Adrenal gland (tissue), 12 donors: ENCODE measurements around the gene NOX5. TPM values are rescaled to one million over a fixed set of nuclear protein-coding genes. Genes with fewer than 3 reads are reported as not detected.

Source experiments
- DNase-seq, 7 donors: peaks; one replicate each; pipeline ENCODE4 v3.0.0-alpha.2; 2019 to 2020
- H3K27ac ChIP-seq, 5 donors: fragments of 200-600 bp; sonication (generic) in 4 of 5; 1 replicate in 3 of 5; 2 replicates in 2 of 5; pipeline versions ENCODE4 v1.5.1 to v1.8.0; 2016 to 2020; ENCODE audit warnings: mild to moderate bottlenecking in 1 of 5
- H3K27me3 ChIP-seq: fragments of 200-600 bp; 2 replicates; pipeline ENCODE4 v1.8.0; 2021
- H3K36me3 ChIP-seq, 2 donors: fragments of 200-600 bp; replicated peaks in 1 of 2; 1 replicate in 1 of 2; 2 replicates in 1 of 2; pipeline versions ENCODE4 v1.5.1 to v1.8.0; 2018 to 2022
- H3K4me1 ChIP-seq, 2 donors: fragments of 200-600 bp; replicated peaks in 1 of 2; 1 replicate in 1 of 2; 2 replicates in 1 of 2; pipeline versions ENCODE4 v1.5.1 to v1.8.0; 2018 to 2021
- H3K4me3 ChIP-seq, 4 donors: fragments of 200-600 bp; sonication (generic) in 3 of 4; one replicate each; pipeline ENCODE4 v1.5.1; 2016 to 2018
- H3K9me3 ChIP-seq, 3 donors: fragments of 200-600 bp; sonication (generic) in 1 of 3; replicated peaks in 1 of 3; 1 replicate in 2 of 3; 2 replicates in 1 of 3; pipeline versions ENCODE4 v1.5.1 to v1.8.0; 2016 to 2021
- CTCF ChIP-seq, 6 experiments: fragments of 450-650 bp in 4 of 6; fragments of 200-600 bp in 2 of 6; sonication (generic) in 1 of 6; IDR thresholded peaks; 1 replicate in 5 of 6; 2 replicates in 1 of 6; pipeline versions ENCODE4 v1.5.1 to v1.8.0; 2016 to 2021; ENCODE audit warnings: antibody characterized with exemption in 6 of 6, mild to moderate bottlenecking in 2 of 6, moderate library complexity in 1 of 6
- POLR2A ChIP-seq, 2 donors: fragments of 450-650 bp; IDR thresholded peaks; one replicate each; pipeline ENCODE4 v1.6.1; 2017; ENCODE audit warnings: antibody characterized with exemption in 2 of 2, mild to moderate bottlenecking in 2 of 2, moderate library complexity in 1 of 2
- WGBS, 4 donors: extraction: QIAGEN DNeasy Blood & Tissue Kit in 2 of 4; methylation state at CpG; one replicate each; pipeline versions ENCODE4 v1.1.5 to v1.1.7; 2013 to 2017; 5-methylcytosine and 5-hydroxymethylcytosine counted together
- intact Hi-C, 2 donors: fragments of 100-400 bp; cut with DNase I; formaldehyde crosslinking; loops; one replicate each; pipeline versions ENCODE4 v1.14.1 to v1.15.0; 2022 to 2023
- polyA plus RNA-seq, 3 donors: library from polyadenylated mRNA; stranded (reverse); fragments of 200-250 nt in 2 of 3; fragments of 350-450 nt in 1 of 3; fragmentation: Illumina TruSeq in 1 of 3; extraction: RNeasy Lipid Tissue Mini Kit (QIAGEN cat#74804) in 1 of 3; gene quantifications; one replicate each; pipeline ENCODE4 v1.2.3, GENCODE V29; 2013 to 2014
- total RNA-seq, 9 donors: library from RNA; depleted of rRNA in 4 of 9; stranded (reverse); fragments of >200 nt in 4 of 9; fragments of 120-200 nt in 1 of 9; fragmentation: NEBNext Ultra II Directional in 1 of 9; extraction: Animal tissue kit (Norgen Biotek cat#: 25700) in 1 of 9; gene quantifications; one replicate each; pipeline versions ENCODE4 v1.1.0 to v1.2.4, GENCODE V29; 2013 to 2023
- donor health status: healthy with polysubstance abuse.
- donor health status: Bipolar disorder and iron deficiency.
- donor health status: DM: yes; HTN: yes; CAD: no.
- donor health status: DM: no; HTN: no; CAD: no.
- donor health status: DM: no; HTN: no; CAD: no.
- donor health status: DM: yes; HTN: yes; CAD: no.

The NOX5 gene
- total and polyA plus RNA-seq, 12 donors = 0.06 to 1.4 (median 0.63) TPM

GRCh38 chr15:68987676-68988075 lies 26.8 kb upstream of the NOX5 start:
- no peak for DNase-seq
- Histone ChIP-seq H3K4me1 (no peaks in the 10 kb centered on the region), H3K27me3 (no peaks in the 10 kb centered on the region), H3K27ac (no peak overlapping the region), H3K4me3 (no peak overlapping the region), H3K36me3 (no peaks in the 10 kb centered on the region), H3K9me3 (no peaks in the 10 kb centered on the region)
- WGBS, 4 donors = 29 to 91% (median 45%) methylated on average over 1 of the region's 1 CpG
- no peak for TF ChIP-seq CTCF (IDR thresholded peaks at IDR 0.05)
- TF ChIP-seq POLR2A (IDR thresholded peaks at IDR 0.05) = no peak
- intact Hi-C loops = no loop called here

DNA sequence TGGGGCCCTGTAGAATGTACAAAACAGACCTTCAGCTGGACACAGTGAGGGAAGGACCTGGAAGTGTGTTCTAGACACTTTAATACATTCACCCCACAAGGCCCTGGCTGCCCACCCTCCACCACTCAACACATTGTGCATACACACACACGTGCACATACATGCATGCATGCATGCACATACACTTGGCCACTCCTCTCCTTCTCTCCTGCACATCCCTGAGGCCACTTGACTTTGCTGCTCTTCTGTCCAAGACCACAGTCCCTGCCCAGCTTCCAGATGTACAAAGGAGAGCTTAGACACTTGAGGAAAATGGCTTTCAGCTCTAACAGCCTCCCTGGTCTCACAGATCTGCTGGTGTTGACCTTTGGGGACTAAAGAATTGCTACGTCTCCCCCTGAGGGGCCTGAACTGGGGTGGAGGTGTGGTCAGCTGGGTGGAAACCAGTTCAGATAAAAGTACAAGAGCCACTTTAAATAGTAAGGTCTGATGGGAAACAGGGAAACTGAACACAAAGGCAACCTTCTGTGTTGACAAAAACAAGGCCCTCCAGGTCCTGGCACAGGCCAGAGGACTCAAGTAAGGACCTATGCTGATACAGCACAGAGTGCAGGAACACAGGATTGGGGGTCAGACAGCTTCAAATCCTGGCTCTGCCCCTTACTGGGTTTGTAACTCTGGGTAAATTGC lies 24.8 kb upstream of the NOX5 start:
- Histone ChIP-seq H3K27ac (no peak overlapping the region), H3K9me3 (no peaks in the 10 kb centered on the region), H3K4me3 (no peak overlapping the region), H3K4me1 (no peaks in the 10 kb centered on the region), H3K27me3 (no peaks in the 10 kb centered on the region), H3K36me3 (no peaks in the 10 kb centered on the region)
- DNase-seq = no peak
- WGBS, 4 donors = 83 to 91% (median 90%) methylated on average over 2 of the region's 2 CpGs
- intact Hi-C loops = no loop called here
- no peak for TF ChIP-seq CTCF (IDR thresholded peaks at IDR 0.05)
- TF ChIP-seq POLR2A (IDR thresholded peaks at IDR 0.05) = no peak

DNA sequence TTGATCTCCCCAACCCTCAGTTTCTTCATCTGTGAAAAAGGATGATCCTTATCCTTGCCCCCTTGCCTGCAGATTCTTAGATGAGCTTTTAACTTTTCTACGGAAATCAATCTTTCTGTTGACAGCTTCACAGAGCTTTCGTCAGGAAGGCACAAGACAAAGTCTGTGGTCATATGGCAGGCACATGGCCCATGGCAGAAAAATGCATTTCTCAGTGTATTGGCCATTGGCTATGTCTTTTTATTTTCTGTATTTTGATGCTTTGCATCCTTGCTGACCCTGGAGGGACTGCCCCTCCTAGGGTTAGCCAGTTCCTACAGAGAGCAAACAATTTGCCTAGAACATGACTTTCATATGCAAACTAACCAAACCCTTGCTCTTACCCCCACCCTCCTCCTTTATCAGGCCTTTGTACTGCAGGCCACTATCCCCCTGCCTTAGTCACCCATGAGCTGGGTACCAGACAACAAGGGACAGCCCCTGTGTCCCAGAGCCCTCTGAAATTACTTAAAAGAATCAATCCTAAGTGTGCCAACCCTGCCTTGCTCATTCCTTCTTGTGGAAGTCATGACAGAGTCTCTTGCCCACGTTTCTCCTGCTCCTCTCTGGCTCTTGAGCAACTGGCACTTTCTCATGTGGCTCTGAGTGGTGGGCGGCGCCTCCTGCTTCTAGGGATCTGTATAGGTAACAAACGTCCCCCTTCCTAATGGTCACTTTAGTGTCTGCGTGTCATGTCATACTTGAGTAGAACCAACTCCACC lies 24.1 kb upstream of the NOX5 start:
- 79 to 87% (median 82%) methylated on average over 7 of the region's 7 CpGs for WGBS, 4 donors
- TF ChIP-seq POLR2A (IDR thresholded peaks at IDR 0.05) = no peak
- TF ChIP-seq CTCF (IDR thresholded peaks at IDR 0.05) = no peak
- no peaks in the 10 kb centered on the region for H3K9me3 ChIP-seq
- H3K4me3 ChIP-seq = no peak overlapping the region
- DNase-seq = no peak
- H3K27ac ChIP-seq = no peak overlapping the region
- H3K27me3 ChIP-seq = no peaks in the 10 kb centered on the region
- H3K4me1 ChIP-seq = no peaks in the 10 kb centered on the region
- no peaks in the 10 kb centered on the region for H3K36me3 ChIP-seq
- intact Hi-C loops = no loop called here

DNA sequence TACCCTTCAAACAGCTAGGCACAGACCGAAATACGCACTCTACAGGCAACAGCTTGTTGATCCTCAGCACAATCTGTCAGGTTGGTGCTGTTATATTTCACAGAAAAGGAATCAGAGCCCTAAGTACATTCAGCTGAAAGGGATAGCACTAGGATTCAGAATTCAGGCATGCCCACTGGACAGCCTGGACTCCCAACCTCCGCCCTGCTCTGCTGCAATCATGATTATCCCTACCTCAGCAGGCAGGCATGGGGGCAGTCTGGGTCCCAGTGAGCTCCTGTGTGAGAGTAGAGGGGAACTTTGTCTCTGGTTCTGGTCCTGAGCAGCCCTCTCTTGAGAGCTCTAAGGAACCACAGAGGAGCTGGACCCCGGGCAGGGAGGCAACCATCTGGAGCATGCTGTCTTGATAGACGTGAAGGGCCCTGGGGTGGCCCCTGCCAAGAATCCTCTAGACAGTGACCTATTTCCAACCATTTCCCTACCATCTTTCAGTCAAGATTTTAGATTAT lies 23.4 kb upstream of the NOX5 start:
- TF ChIP-seq POLR2A (IDR thresholded peaks at IDR 0.05) (no peak), CTCF (IDR thresholded peaks at IDR 0.05) (no peak)
- H3K36me3 ChIP-seq = no peaks in the 10 kb centered on the region

More for the DNA sequence above, 23.4 kb upstream of the NOX5 start:
- intact Hi-C loops = no loop called here
- Histone ChIP-seq H3K4me1 (no peaks in the 10 kb centered on the region), H3K27me3 (no peaks in the 10 kb centered on the region), H3K9me3 (no peaks in the 10 kb centered on the region), H3K27ac (no peak overlapping the region), H3K4me3 (no peak overlapping the region)
- 78 to 88% (median 87%) methylated on average over 5 of the region's 5 CpGs for WGBS, 4 donors
- DNase-seq = no peak
